ENCODE data around the gene LRRK2. TPM values are rescaled to one million over a fixed set of nuclear protein-coding genes. Genes with fewer than 3 reads are reported as not detected.

Gene LRRK2
- under 1 TPM in 1 of 2 experiments, not detected in 1; 0.76 TPM for total RNA-seq

- ATAC-seq (peak; percentile 88), DNase-seq (peak; percentile 68)
- H3K4me1 Mint-ChIP-seq (ENCODE audit: low read depth), result peaks cover 8% of the 10 kb centered on the region
- H3K27ac Mint-ChIP-seq, result no peak within 1 kb of the TSS
- H3K9me3 Mint-ChIP-seq, result no peaks in the 10 kb centered on the region
- ChIA-PET POLR2A (no interaction called here), CTCF (no interaction called here)
- no peaks in the 10 kb centered on the region for H3K36me3 Mint-ChIP-seq (ENCODE audit: low read depth)
- peaks cover 39% of the 10 kb centered on the region for H3K27me3 Mint-ChIP-seq
- peak within 1 kb of the TSS; percentile 46 for H3K4me3 Mint-ChIP-seq
- no peak for TF ChIP-seq CTCF (IDR thresholded peaks at IDR 0.05)
- intact Hi-C loops (cut with micrococcal nuclease), result no loop called here
Observed at GRCh38 chr12:40224439-40225291, at the start of gene LRRK2. Gene LRRK2 (plus strand): TSS chr12:40224997. CDS start chr12:40225132, 135 bp downstream.

GRCh38 chr12:40175045-40175444 is 49.8 kb upstream of the LRRK2 start:
- ATAC-seq (no peak), DNase-seq (no peak)
- Mint-ChIP-seq H3K9me3 (no peaks in the 10 kb centered on the region), H3K27me3 (peaks cover 6% of the 10 kb centered on the region), H3K36me3 (ENCODE audit: low read depth) (no peaks in the 10 kb centered on the region), H3K4me3 (no peak overlapping the region), H3K27ac (no peak overlapping the region), H3K4me1 (ENCODE audit: low read depth) (peaks cover 4% of the 10 kb centered on the region)
- CTCF ChIA-PET, result no interaction called here
- no peak for TF ChIP-seq CTCF (IDR thresholded peaks at IDR 0.05)
- intact Hi-C loops (cut with micrococcal nuclease), result no loop called here
- POLR2A ChIA-PET, result no interaction called here

- DNase-seq (no peak), ATAC-seq (no peak)
- CTCF ChIA-PET, result no interaction called here
- Mint-ChIP-seq H3K4me3 (no peak overlapping the region), H3K9me3 (no peaks in the 10 kb centered on the region), H3K4me1 (ENCODE audit: low read depth) (peaks cover 7% of the 10 kb centered on the region), H3K36me3 (ENCODE audit: low read depth) (no peaks in the 10 kb centered on the region), H3K27me3 (peaks cover 6% of the 10 kb centered on the region), H3K27ac (no peak overlapping the region)
- POLR2A ChIA-PET, result no interaction called here
- TF ChIP-seq CTCF (IDR thresholded peaks at IDR 0.05), result no peak
- intact Hi-C loops (cut with micrococcal nuclease), result no loop called here
Observed at GRCh38 chr12:40175489-40175888, 49.3 kb upstream of the LRRK2 start.

- Mint-ChIP-seq H3K36me3 (ENCODE audit: low read depth) (no peaks in the 10 kb centered on the region), H3K27ac (no peak overlapping the region), H3K4me1 (ENCODE audit: low read depth) (peaks cover 8% of the 10 kb centered on the region), H3K27me3 (peaks cover 3% of the 10 kb centered on the region), H3K9me3 (no peaks in the 10 kb centered on the region), H3K4me3 (no peak overlapping the region)
- no peak for DNase-seq
- intact Hi-C loops (cut with micrococcal nuclease), result no loop called here
- TF ChIP-seq CTCF (IDR thresholded peaks at IDR 0.05), result no peak
- no peak for ATAC-seq
- POLR2A ChIA-PET, result no interaction called here
- CTCF ChIA-PET, result no interaction called here
Observed at GRCh38 chr12:40178701-40179100, 46.1 kb upstream of the LRRK2 start.

GRCh38 chr12:40181490-40181889 is 43.3 kb upstream of the LRRK2 start:
- no peak for DNase-seq
- H3K9me3 Mint-ChIP-seq, result no peaks in the 10 kb centered on the region

More at GRCh38 chr12:40181490-40181889, 43.3 kb upstream of the LRRK2 start:
- intact Hi-C loops (cut with micrococcal nuclease), result no loop called here
- no peaks in the 10 kb centered on the region for H3K36me3 Mint-ChIP-seq (ENCODE audit: low read depth)
- ChIA-PET POLR2A (interaction anchor here (0.6 kb wide), 1 partner anchor 383 kb away, joined by 4 read pairs; no protein-coding TSS in a partner anchor), CTCF (interaction anchor here (1.4 kb wide), 1 partner anchor 21 kb away, joined by 4 read pairs; no protein-coding TSS in a partner anchor)
- no peak overlapping the region for H3K4me3 Mint-ChIP-seq
- no peak for TF ChIP-seq CTCF (IDR thresholded peaks at IDR 0.05)
- H3K27me3 Mint-ChIP-seq, result no peaks in the 10 kb centered on the region
- H3K27ac Mint-ChIP-seq, result no peak overlapping the region
- peaks cover 8% of the 10 kb centered on the region for H3K4me1 Mint-ChIP-seq (ENCODE audit: low read depth)
- ATAC-seq, result no peak

Data from activated CD8-positive, alpha-beta T cell treated with anti-CD3 and anti-CD28 coated beads for 36 hours (primary cell).